Testis (tissue), 3 donors: Measurements from ENCODE around the gene VAV2. TPM values are rescaled to one million over a fixed set of nuclear protein-coding genes. Genes with fewer than 3 reads are reported as not detected.

Experiments used
- DNase-seq: peaks from one replicate; pipeline ENCODE4 v3.0.0-alpha.2; 2019
- H3K27ac ChIP-seq, 2 donors: fragments of 200-600 bp; sonication (generic); one replicate each; pipeline ENCODE4 v1.5.1; 2019
- H3K27me3 ChIP-seq: fragments of 200-600 bp; sonication (generic); one replicate; pipeline ENCODE4 v1.5.1; 2019
- H3K36me3 ChIP-seq: fragments of 200-600 bp; sonication (generic); one replicate; pipeline ENCODE4 v1.5.1; 2017; ENCODE audit warnings: low read depth; ENCODE audit errors: missing control alignments
- H3K4me1 ChIP-seq: fragments of 200-600 bp; sonication (generic); one replicate; pipeline ENCODE4 v1.5.1; 2019
- H3K4me3 ChIP-seq, 2 donors: fragments of 200-600 bp; sonication (generic); one replicate each; pipeline ENCODE4 v1.5.1; 2017 to 2019
- H3K9me3 ChIP-seq: fragments of 200-600 bp; sonication (generic); one replicate; pipeline ENCODE4 v1.5.1; 2017
- POLR2A ChIP-seq: fragments of 450-650 bp; IDR thresholded peaks from one replicate; pipeline ENCODE4 v1.6.1; 2017; ENCODE audit warnings: antibody characterized with exemption, mild to moderate bottlenecking, moderate library complexity
- WGBS, 2 donors: methylation state at CpG; one replicate each; pipeline ENCODE4 v1.1.5; 2018; 5-methylcytosine and 5-hydroxymethylcytosine counted together
- intact Hi-C: fragments of 100-400 bp; cut with DNase I; formaldehyde crosslinking; loops from one replicate; pipeline ENCODE4 v1.15.1; 2023; ENCODE audit warnings: low total_unique reads
- polyA plus RNA-seq: library from polyadenylated mRNA; stranded (reverse); fragments of 350-450 nt; fragmentation: Illumina TruSeq; extraction: RNeasy Lipid Tissue Mini Kit (QIAGEN cat#74804); gene quantifications from one replicate; pipeline ENCODE4 v1.2.3, GENCODE V29; 2014; ENCODE audit warnings: low read depth, low replicate concordance; ENCODE audit not compliant: insufficient read depth
- total RNA-seq, 2 donors: library from RNA; depleted of rRNA; stranded (reverse); fragments of >200 nt; gene quantifications; one replicate each; pipeline ENCODE4 v1.2.3, GENCODE V29; 2016
- TF ChIP-seq, protein P1 (sequence below), 3 experiments: fragments of 450-650 bp in 2 of 3; fragments of 200-600 bp in 1 of 3; sonication (generic) in 1 of 3; IDR thresholded peaks; one replicate each; pipeline ENCODE4 v1.5.1; 2016 to 2019; ENCODE audit warnings: antibody characterized with exemption in 3 of 3, mild to moderate bottlenecking in 2 of 3, moderate library complexity in 1 of 3

Gene VAV2
- total and polyA plus RNA-seq, 3 donors from 2014 or later, result 11.0 to 14.1 (median 12.2) TPM

DNA sequence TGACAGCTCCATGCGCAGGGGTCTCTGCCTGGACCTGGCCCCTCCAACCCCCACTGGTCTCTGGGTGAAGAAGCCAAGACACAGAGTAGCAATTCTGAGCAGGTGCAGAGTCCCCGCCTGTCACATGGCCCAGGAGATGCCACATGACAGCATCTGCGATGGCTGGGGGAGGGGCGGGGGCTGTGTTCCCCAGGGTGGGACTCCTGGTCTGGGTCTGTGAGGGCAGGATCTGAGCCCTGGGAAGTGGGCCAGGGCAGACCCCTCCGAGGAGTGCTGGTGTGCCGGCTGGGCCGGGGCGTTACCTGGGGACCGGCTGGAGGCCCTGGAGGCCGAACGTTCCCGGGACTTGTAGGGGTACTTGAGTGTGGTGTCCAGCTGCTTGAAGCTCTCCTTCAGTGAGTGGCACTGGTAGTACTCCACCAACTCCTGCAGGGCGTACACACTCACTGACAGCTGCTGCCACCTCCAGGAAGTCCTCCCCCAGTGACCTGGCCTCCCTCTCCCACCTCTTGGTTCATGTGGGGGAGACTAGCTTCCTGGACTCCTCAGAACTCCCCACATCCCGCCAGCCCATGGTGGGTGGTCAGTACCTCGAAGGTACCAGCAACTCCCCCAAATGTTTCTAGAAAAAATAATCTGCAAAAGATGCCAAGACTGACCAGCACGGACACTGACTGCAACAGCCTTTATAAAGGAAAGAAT is 221.9 kb downstream of the VAV2 start:
- H3K27ac ChIP-seq, result peak overlapping the region in 1 of 2 donors; percentile 50
- no peaks in the 10 kb centered on the region for H3K36me3 ChIP-seq
- TF ChIP-seq, protein P1, sequence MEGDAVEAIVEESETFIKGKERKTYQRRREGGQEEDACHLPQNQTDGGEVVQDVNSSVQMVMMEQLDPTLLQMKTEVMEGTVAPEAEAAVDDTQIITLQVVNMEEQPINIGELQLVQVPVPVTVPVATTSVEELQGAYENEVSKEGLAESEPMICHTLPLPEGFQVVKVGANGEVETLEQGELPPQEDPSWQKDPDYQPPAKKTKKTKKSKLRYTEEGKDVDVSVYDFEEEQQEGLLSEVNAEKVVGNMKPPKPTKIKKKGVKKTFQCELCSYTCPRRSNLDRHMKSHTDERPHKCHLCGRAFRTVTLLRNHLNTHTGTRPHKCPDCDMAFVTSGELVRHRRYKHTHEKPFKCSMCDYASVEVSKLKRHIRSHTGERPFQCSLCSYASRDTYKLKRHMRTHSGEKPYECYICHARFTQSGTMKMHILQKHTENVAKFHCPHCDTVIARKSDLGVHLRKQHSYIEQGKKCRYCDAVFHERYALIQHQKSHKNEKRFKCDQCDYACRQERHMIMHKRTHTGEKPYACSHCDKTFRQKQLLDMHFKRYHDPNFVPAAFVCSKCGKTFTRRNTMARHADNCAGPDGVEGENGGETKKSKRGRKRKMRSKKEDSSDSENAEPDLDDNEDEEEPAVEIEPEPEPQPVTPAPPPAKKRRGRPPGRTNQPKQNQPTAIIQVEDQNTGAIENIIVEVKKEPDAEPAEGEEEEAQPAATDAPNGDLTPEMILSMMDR (IDR thresholded peaks at IDR 0.05), result no peak
- no peak for TF ChIP-seq POLR2A
- H3K4me3 ChIP-seq, result no peak overlapping the region
- H3K9me3 ChIP-seq, result no peaks in the 10 kb centered on the region
- 72 to 77% methylated on average over 14 to 16 of the region's 16 CpGs for WGBS, 2 donors
- H3K4me1 ChIP-seq, result no peaks in the 10 kb centered on the region
- no peaks in the 10 kb centered on the region for H3K27me3 ChIP-seq
- intact Hi-C loops, result no loop called here
- DNase-seq, result peak; percentile 12

DNA sequence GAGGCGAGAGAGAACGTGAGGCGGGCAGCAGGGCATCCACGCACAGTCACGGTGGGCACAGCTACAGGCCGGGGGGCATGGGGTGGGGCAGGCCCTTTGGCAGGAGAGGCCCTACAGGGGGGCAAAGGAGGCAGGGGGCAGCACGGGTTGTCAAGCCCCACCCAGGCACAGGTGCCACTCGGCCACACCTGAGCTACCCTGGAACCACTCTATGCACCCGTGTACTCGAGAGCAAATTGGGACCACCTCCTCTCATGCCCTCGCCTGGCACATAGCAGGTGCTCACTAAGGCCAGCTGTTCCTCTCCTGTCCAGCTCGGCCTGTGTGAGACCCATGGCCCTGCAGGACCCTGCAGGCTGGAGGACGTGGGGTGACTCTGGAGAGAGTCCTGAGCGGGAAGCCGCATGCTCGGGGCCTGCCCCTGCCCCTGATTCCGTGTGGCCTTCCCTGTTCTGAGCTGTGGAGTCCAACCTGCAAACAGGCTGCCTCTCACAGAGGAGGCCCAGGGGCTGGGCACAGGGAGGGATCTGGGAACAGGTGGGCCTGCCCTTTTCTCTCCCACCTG is 222.5 kb downstream of the VAV2 start:
- whole genome bisulfite sequencing, 2 donors, result 91 to 93% methylated on average over 11 to 17 of the region's 17 CpGs
- TF ChIP-seq POLR2A, result no peak
- TF ChIP-seq, protein P1 (IDR thresholded peaks at IDR 0.05), result no peak
- Histone ChIP-seq H3K4me3 (no peak overlapping the region), H3K9me3 (no peaks in the 10 kb centered on the region), H3K36me3 (no peaks in the 10 kb centered on the region), H3K4me1 (no peaks in the 10 kb centered on the region), H3K27me3 (no peaks in the 10 kb centered on the region), H3K27ac (no peak overlapping the region)
- peak; percentile 11 for DNase-seq
- intact Hi-C loops, result no loop called here

DNA sequence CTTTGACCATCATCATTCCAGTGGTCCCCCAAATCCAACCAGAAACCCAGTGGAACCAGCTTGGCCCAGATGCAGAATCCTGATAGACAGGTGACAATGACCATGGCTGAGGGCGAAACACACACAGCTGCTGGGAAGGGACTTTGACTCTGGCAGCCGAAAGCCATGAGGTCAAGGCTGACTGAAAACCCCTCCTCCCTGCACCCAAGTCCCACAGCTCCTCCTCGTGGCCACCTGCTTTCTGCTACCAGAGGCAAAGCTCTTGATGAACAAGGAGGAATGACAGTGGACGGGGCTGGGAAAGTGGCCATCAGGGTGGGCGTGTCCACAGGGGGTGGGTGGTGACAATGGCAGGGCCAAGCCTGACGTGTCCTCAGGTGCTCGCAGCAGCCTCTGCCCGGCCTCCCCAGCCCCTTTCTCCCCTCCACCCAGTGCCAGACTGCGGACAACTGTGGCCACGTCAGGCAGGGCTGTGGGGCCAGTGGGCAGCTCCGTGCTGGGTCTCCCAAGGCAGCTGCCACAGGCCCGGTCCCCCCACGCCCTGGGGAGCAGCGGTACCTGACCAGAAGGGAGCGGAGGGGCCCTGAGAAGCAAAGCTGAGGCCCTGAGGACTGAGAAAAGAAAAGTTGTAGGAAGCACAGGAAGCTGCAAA is 223.1 kb downstream of the VAV2 start:
- Histone ChIP-seq H3K36me3 (no peaks in the 10 kb centered on the region), H3K9me3 (no peaks in the 10 kb centered on the region), H3K27ac (no peak overlapping the region), H3K4me1 (no peaks in the 10 kb centered on the region), H3K4me3 (no peak overlapping the region), H3K27me3 (no peaks in the 10 kb centered on the region)
- WGBS, 2 donors, result 86 to 91% methylated on average over 12 to 15 of the region's 15 CpGs
- TF ChIP-seq, protein P1 (IDR thresholded peaks at IDR 0.05), result no peak
- no peak for TF ChIP-seq POLR2A
- DNase-seq, result peak; percentile 14
- intact Hi-C loops, result no loop called here

DNA sequence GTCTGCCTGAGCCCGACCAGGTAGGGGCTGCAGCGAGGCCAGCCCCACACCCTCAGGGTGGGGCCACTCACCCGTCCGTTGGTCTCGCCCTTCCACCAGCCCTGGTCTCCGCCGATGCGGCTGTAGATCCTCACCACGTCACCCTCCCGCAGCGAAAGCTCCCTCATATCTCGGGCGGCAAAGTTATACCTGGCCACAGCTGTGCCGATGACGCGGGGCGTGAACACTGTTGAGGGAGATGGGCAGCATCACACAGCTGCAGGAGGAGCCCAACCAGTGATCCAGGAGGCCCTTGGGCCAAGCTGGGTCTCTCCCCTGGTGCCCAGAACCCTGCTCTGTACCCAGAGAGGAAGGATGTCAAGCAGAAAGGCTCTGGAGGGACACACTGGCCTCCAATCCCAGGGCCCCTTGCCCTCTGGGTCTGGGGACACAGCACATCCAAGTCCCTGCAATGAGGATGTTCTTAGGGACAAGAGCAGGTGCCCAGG is 223.7 kb downstream of the VAV2 start:
- Histone ChIP-seq H3K27ac (no peak overlapping the region), H3K4me3 (no peak overlapping the region), H3K36me3 (no peaks in the 10 kb centered on the region), H3K27me3 (no peaks in the 10 kb centered on the region), H3K4me1 (no peaks in the 10 kb centered on the region), H3K9me3 (no peaks in the 10 kb centered on the region)
- TF ChIP-seq POLR2A, result no peak
- TF ChIP-seq, protein P1 (IDR thresholded peaks at IDR 0.05), result no peak
- 84 to 96% methylated on average over 9 to 17 of the region's 17 CpGs for WGBS, 2 donors
- peak; percentile 6 for DNase-seq
- intact Hi-C loops, result no loop called here
